Pons (tissue), 1 donor: ENCODE results near the gene RNFT2.
"Not testable (repeated sequence)": the region's sequence is repeated elsewhere in the genome, so short reads cannot be mapped to it uniquely, and the experiment has no call there.

Source experiments
- DNase-seq: peaks from one replicate; pipeline ENCODE4 v3.0.0-alpha.2; 2016; ENCODE audit warnings: low spot score

RNFT2 gene

GRCh38 chr12:116744766-116745165, 6.7 kb downstream of the RNFT2 start:
- DNase-seq, result no peak

DNA sequence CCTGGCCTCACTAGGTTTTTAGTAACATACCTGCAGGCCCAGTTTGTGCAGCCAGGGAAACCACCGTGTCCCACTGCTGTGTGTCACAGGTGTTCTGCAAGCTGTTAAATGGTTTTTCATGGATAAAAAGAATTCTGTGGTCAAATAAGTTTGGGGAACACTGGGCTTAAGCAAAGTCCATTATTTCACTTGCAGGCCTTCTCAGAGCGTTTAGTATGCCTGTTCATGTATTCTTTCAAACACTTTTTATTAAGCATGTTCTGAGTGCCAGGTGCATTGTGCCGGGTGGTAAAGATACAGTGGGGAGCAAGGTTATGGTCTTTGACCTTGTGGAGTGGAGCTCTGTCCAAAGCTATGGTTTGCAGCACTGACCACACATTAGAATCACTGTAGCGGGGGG, 7.4 kb downstream of the RNFT2 start:
- no peak for DNase-seq

DNA sequence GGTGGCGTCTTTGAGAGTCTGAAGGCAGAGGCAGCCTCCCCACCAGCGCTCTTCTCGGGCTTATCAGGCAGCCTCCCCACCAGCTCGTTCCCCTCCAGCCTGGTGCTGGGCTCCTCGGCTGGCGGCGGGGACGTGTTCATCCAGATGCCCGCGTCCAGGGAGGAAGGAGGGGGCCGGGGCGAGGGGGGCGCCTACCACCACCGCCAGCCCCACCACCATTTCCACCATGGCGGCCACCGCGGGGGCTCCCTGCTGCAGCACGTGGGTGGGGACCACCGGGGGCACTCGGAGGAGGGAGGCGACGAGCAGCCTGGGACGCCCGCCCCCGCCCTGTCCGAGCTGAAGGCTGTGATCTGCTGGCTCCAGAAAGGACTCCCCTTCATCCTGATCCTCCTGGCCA, 11.8 kb downstream of the RNFT2 start:
- DNase-seq, result no peak

DNA sequence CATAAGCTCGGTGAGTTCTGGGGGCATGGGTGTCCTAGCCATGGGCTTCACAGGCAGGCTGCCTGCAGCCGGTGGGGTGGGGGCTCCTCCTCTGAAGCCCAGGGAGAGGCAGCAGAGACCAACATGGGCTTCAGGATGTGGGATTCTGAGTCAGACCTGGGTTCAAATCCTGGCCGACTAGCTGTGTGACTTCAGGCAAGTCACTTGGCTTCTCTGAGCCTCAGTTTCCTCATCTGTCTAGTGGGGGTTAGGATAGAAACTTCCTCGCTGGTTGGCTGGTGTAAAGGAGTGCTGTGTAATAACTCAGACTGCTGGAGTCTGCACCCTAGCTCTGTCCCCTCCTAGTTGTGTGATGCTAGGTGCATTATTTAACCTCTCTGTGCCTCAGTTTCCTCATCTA, 12.2 kb downstream of the RNFT2 start:
- no peak for DNase-seq

GRCh38 chr12:116754097-116754496, 16.0 kb downstream of the RNFT2 start:
- not testable (repeated sequence) for DNase-seq

- DNase-seq, result not testable (repeated sequence)
Observed at GRCh38 chr12:116754783-116755182, 16.7 kb downstream of the RNFT2 start.

GRCh38 chr12:116759783-116760621, 21.9 kb downstream of the RNFT2 start:
- no peak for DNase-seq

DNA sequence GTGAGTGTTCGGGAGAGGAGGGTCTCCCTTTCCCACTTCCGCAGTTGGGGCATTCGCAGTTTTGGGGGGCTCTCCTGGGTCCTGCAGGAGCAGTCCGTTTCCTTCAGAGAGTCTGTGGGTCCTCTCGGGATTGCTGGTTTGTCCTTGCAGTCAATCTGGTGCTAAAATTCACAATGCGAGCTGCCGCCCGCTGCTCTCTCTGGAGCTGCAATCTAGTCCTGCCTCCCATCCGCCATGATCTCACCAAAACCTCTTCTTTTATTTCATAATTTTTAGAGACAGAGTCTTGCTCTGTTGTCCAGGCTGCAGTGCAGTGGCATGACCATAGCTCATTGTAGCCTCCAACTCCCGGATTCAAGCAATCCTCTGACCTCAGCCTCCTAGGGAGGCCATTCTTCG, 22.5 kb downstream of the RNFT2 start:
- no peak for DNase-seq

DNA sequence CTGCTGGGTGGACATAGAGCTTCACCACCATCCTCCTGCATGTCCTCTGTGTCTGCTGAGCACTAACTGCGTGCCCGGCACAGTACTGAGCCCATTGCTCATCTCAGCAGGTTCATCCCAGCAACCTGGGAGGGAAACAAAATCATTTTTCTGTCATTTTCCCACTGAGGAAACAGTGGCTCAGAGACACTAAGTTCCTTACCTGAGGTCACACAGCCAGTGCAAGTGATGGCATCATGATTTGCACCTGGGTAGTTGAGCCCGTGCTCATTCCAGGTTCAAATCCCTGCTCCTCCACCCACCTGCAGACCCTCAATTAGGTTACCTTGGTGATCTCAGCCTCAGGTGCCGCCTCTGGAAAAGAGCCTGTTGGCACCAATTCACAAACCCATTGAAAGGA, 23.4 kb downstream of the RNFT2 start:
- DNase-seq, result no peak

- DNase-seq, result no peak
Observed at GRCh38 chr12:116765271-116765670, 27.2 kb downstream of the RNFT2 start.

DNA sequence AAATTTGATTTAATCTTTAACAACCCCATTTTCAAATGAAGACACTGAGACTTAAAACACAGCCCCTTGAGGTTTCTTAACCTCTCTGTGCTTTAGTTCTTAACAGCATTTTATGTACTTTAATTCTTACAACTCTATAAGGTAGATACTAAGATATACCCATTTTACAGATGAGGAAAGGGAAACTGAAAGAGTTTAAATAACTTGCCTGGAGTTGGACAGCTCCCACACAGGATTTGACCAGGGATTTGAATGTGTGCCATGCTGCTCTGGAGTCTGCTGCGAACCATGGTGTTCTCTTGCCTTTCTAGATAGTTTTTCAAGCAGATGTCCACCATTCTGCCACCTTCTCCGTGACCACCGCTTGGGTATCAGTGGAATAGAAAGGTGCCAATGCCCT, 28.2 kb downstream of the RNFT2 start:
- DNase-seq, result no peak

DNA sequence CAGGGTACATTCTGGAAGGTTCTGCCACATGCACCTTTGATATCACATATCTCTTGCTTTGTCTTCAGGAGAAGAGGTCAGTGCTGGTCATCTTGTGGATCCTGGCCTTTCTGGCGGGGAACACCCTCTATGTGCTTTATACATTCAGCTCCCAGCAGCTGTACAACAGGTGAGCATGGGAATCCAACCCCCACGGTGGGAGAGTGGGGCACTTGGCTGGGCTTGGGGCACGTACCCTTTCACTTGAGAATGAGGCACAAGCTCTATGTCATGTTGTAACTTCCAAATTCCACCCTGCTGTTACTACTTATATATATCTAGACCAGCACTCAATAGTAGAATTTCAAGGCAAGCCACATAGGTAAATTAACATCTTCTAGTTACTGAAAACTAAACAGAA, 28.6 kb downstream of the RNFT2 start:
- no peak for DNase-seq

DNA sequence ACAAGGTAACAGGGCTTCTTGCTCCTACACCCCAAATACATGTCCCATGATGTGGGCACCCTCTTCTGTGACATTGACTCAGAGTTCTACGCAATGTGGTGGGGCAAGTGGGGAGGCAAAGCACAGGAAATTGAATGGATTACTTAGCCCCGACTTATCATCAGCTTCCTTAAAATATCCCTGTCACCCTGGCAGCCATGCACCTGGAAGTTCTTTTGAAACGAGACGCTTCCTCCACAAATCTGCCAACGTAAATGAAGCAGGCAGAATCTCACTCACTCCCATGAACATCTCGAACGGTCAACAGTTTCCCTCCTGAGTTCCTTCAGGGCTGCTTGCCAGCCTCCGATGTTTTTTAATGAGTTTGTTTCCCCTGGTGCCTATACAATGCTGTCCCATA, 33.5 kb downstream of the RNFT2 start:
- DNase-seq, result no peak

DNA sequence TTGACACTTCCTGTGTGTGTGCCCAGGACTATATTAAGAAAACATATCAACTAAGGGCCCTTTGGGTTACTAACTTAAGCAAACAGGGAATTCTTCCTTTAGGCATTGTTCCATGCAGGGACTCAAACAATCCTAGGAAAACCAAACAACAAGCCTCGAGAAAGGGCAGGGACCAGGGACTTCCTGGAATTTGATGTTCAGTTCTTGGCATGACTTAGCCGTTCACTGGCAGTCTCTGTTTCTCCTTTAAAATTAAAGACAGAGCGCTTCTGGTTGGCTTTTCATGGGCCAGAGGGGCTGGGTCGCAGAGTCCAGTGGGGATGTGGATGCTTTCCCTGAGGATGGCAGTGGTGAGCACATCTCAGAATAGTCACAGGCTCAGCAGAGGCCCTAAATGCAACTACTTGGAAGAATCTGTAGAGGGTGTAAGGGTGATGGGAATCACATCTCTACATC, 35.2 kb downstream of the RNFT2 start:
- DNase-seq, result no peak

GRCh38 chr12:116774020-116774419, 35.9 kb downstream of the RNFT2 start:
- no peak for DNase-seq

- no peak for DNase-seq
Observed at GRCh38 chr12:116777245-116777644, 39.1 kb downstream of the RNFT2 start.

- DNase-seq, result no peak
Observed at GRCh38 chr12:116779597-116779996, 41.5 kb downstream of the RNFT2 start.

- no peak for DNase-seq
Observed at GRCh38 chr12:116780942-116781341, 42.8 kb downstream of the RNFT2 start.

DNA sequence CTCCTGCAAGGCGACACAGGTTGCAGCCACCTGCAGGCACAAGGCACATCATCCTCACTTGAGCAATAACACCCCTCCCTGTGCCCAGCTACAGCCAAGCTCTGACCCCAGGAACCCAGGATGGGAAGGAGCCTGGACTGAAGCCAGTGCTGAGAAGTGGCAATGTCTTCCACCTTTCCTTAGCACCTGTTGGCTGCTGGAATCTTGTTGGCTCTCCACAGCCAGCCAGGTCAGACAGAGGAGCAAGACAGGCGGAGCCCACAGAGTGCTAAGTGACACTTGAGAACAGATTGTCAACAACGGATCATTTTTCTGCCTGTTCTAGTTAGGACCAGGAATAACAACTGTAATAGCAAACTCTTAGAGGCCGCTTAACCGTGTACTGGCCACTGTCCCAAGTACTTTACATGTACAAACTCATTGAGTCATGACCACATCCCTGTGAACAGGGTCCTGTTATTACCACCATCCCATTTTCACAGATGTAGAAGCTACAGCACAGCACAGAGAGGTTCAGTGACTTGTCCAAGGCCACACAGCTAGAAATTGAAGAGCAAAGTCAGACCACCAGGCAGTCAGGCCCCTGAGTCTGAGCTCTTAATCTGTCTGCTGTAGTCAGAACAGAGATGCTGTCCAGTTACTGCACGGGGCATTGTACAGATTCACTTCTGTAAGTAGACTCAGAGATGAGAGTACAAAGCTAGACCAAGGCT, 45.6 kb downstream of the RNFT2 start:
- DNase-seq, result no peak

GRCh38 chr12:116784238-116784612, 46.1 kb downstream of the RNFT2 start:
- DNase-seq, result no peak

- not testable (repeated sequence) for DNase-seq
Observed at GRCh38 chr12:116789562-116789961, 51.4 kb downstream of the RNFT2 start.

DNA sequence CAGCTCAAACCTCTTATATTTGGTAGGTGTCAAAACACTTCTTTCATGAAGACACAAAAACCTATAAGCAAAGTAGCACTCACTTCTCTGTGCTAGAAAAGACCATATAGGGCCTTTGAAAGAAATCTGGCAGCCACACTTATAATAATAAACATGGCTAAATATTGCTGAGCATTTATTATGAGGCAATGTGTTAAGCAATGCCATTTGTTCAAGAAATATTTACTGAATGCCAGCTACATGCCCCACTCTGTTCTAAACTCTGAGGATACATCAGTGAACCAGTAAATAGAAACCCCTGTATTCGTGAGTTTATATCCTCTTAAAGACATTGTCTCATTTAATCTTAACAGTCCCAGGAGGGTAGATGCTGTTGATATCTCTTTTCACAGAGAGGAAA, 52.0 kb downstream of the RNFT2 start:
- DNase-seq, result no peak

DNA sequence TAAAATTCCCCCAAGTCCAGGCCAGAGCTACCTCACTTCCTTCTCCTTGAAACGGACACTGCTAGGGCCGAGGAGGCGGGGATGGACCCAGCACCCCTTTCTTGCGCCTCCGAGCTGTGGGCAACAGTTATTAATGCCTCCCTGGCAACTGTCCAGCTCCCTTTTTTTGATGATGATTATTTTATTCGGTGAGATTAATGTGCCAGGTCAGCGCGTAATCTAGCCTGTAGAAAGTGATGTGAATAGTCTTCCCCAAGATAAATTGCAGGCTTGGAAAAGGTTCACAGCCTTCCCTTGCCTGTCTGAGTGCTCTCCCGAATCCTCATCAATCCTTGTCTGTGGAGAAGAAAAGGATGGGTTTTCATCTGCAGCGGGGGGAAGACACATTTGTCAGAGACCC, 54.3 kb downstream of the RNFT2 start:
- DNase-seq, result no peak

- DNase-seq, result no peak
Observed at GRCh38 chr12:116794725-116795124, 56.6 kb downstream of the RNFT2 start.
